Neutrophil (primary cell): ENCODE data around the gene HEATR3.

Experiments used
- H3K27ac ChIP-seq: fragments of 200-600 bp; sonication (generic); 2 replicates; pipeline ENCODE4 v1.5.1; 2016; ENCODE audit warnings: mild to moderate bottlenecking, moderate library complexity
- H3K27me3 ChIP-seq: fragments of 200-600 bp; sonication (generic); 2 replicates; pipeline ENCODE4 v1.6.0; 2016; ENCODE audit warnings: mild to moderate bottlenecking
- H3K36me3 ChIP-seq: fragments of 200-600 bp; sonication (generic); 2 replicates; pipeline ENCODE4 v1.5.1; 2017
- H3K4me1 ChIP-seq, 2 experiments: fragments of 200-600 bp in 1 of 2; sonication (generic) in 1 of 2; 1 replicate in 1 of 2; 2 replicates in 1 of 2; pipeline versions ENCODE4 v1.5.1 to v1.6.1; 2013 to 2016; ENCODE audit warnings: low read depth in 1 of 2, low read length in 1 of 2, mild to moderate bottlenecking in 1 of 2, moderate library complexity in 1 of 2; ENCODE audit not compliant: control insufficient read depth in 1 of 2, insufficient read depth in 1 of 2
- H3K4me3 ChIP-seq, 2 experiments: fragments of 200-600 bp in 1 of 2; sonication (generic) in 1 of 2; 1 replicate in 1 of 2; 2 replicates in 1 of 2; pipeline ENCODE4 v1.5.1; 2013 to 2016; ENCODE audit warnings: low read depth in 1 of 2, low read length in 1 of 2, mild to moderate bottlenecking in 1 of 2, moderate library complexity in 1 of 2
- H3K9me3 ChIP-seq: fragments of 200-600 bp; sonication (generic); 2 replicates; pipeline ENCODE4 v1.5.1; 2016
- CTCF ChIP-seq: fragments of 200-600 bp; sonication (generic); IDR thresholded peaks from 2 replicates; pipeline ENCODE4 v1.5.1; 2016; ENCODE audit warnings: antibody characterized with exemption

The HEATR3 gene

DNA sequence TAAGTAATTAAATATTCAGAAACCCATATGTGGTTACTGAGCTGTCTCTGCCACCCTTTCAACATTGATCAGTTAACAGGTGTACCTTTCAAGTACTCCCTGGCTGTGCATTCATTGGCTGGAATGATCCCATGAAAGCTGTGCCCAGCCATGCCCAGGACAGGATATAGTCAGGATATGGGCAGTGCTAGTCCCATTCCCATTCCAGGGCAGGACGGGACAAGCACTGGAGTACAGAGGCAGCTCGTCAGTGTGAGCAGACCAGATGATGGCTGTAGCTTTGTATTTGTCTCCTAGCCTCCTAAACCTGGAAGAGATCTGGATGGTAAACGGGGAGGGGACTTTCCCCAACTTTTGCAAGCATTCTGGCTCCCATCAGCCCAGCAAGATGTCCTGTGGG is 22.5 kb downstream of the HEATR3 start:
- Histone ChIP-seq H3K9me3 (no peaks in the 10 kb centered on the region), H3K27me3 (no peaks in the 10 kb centered on the region), H3K27ac (no peak overlapping the region), H3K4me1 (no peaks in the 10 kb centered on the region), H3K4me3 (no peak overlapping the region), H3K36me3 (peaks cover 11% of the 10 kb centered on the region)
- TF ChIP-seq CTCF = no peak

DNA sequence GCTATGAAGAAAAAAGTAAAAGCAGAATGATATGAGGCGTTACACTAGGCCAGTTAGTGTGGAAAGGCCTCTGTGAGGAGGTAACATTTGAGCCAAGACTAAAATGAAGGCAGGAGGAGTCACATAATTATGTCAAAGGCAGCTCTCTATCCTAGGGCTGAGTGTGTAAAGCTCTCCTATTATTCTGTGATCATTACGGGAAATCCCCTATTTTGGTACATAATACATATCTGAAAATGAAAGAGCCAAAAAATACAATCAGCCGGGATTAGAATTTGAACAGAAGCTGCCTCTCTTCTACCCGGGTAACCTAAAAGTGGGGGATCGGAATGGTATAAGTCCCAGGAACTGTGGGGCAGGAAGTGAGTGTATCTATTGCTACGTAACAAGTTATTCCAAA is 27.1 kb downstream of the HEATR3 start:
- Histone ChIP-seq H3K27me3 (no peaks in the 10 kb centered on the region), H3K9me3 (no peaks in the 10 kb centered on the region), H3K4me3 (no peak overlapping the region), H3K27ac (peak overlapping the region; percentile 65), H3K4me1 (peaks cover 0 to 2% of the 10 kb centered on the region in 2 experiments), H3K36me3 (no peaks in the 10 kb centered on the region)
- no peak for TF ChIP-seq CTCF

DNA sequence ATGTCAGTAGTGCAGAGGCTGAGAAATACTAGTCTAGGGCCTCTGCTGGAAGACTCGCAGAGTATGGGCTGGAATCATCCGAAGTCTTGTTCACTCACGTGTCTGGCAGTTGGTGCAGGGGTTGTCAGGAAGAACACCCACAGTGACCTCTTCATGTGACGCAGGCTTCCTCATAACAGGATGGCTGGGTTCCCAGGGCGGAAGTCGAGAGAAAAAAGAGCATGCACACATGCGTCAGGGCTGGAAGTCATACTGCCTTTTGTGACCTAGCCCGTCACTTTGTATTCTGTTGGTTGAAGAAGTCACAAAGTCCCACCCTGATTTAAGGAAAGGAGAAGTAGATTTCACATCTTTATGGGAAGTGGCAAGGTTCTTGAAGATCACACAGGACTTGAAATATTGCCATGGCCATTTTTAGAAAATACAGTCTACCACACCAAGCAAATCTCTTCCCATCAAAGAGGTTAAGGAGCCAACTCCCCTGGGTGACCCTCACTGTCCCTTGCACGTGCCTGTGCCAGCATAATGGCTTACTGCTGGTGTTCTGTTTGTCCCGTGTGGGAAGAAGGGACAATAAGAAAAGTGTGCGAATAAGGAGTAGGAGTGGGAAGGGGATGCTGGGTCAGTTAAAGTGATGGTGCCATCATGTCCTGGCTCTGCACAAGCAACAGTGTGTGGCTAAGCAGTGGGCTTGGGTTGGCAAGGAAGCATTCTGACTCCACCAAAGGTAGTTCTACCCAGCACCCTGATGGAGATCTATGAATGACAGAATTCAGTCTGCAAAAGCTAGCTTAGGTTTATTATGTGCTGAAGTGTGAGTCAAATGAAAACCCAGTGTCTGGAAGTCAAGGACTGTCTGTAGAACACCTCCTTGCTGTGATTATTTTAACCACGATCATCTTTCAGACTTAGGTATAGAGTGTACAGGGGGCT is 28.1 kb downstream of the HEATR3 start:
- no peak for TF ChIP-seq CTCF
- Histone ChIP-seq H3K9me3 (no peaks in the 10 kb centered on the region), H3K36me3 (no peaks in the 10 kb centered on the region), H3K27me3 (no peaks in the 10 kb centered on the region), H3K4me1 (peaks cover 0 to 2% of the 10 kb centered on the region in 2 experiments), H3K4me3 (no peak overlapping the region), H3K27ac (peak overlapping the region; percentile 65)

GRCh38 chr16:50096791-50097190 is 31.0 kb downstream of the HEATR3 start:
- Histone ChIP-seq H3K27me3 (no peaks in the 10 kb centered on the region), H3K36me3 (peaks cover 8% of the 10 kb centered on the region), H3K27ac (no peak overlapping the region), H3K4me3 (no peak overlapping the region), H3K9me3 (no peaks in the 10 kb centered on the region), H3K4me1 (peaks cover 0 to 2% of the 10 kb centered on the region in 2 experiments)
- no peak for TF ChIP-seq CTCF

- no peaks in the 10 kb centered on the region for H3K27me3 ChIP-seq
- H3K9me3 ChIP-seq = no peaks in the 10 kb centered on the region
- H3K4me1 ChIP-seq = no peaks in the 10 kb centered on the region
- no peak overlapping the region for H3K27ac ChIP-seq
- H3K4me3 ChIP-seq = no peak overlapping the region
- peaks cover 17% of the 10 kb centered on the region for H3K36me3 ChIP-seq
- TF ChIP-seq CTCF = no peak
Measured at GRCh38 chr16:50099957-50100648, 34.3 kb downstream of the HEATR3 start.
